GM19328 (cell line): ENCODE results near the gene KRT79.

Source experiments
- ATAC-seq: cut with Tn5 transposase; IDR thresholded peaks from one replicate; pipeline ENCODE4 v1.9.1; 2021; ENCODE audit warnings: mild to moderate bottlenecking, moderate library complexity; ENCODE audit not compliant: unreplicated experiment

The KRT79 gene

GRCh38 chr12:52774629-52775250 lies 59.4 kb downstream of the KRT79 start:
- no peak for ATAC-seq

GRCh38 chr12:52772772-52773171 lies 61.3 kb downstream of the KRT79 start:
- no peak for ATAC-seq

- ATAC-seq, result no peak
Measured at GRCh38 chr12:52772188-52772587, 61.9 kb downstream of the KRT79 start.

- ATAC-seq, result no peak
Measured at GRCh38 chr12:52771505-52771904, 62.6 kb downstream of the KRT79 start.
